Naive thymus-derived CD4-positive, alpha-beta T cell (primary cell): ENCODE data around the gene ERP27. TPM values are rescaled to one million over a fixed set of nuclear protein-coding genes. Genes with fewer than 3 reads are reported as not detected.

ENCODE experiments used
- ATAC-seq: fragments of 150-1000 bp; cut with Tn5 transposase; 2 replicates; pipeline ENCODE4 v1.10.0; 2021; ENCODE audit warnings: mild to moderate bottlenecking, moderate library complexity
- CTCF ChIA-PET: fragments of 350-600 bp; sonication (Branson Sonifier 250); formaldehyde crosslinking; loops from one replicate; lab custom pipeline; 2021; ENCODE audit warnings: antibody characterized with exemption; lab: Charles Lee
- POLR2A ChIA-PET: fragments of 350-600 bp; sonication (Branson Sonifier 250); formaldehyde crosslinking; loops from one replicate; lab custom pipeline; 2021; ENCODE audit warnings: antibody characterized with exemption, inconsistent platforms; lab: Charles Lee
- DNase-seq, 9 donors: peaks; one replicate each; pipeline versions ENCODE4 v3.0.0 to v3.0.0-alpha.2; 2020 to 2022; ENCODE audit warnings: mixed read lengths in 1 of 9
- H3K27ac ChIP-seq: one replicate; pipeline ENCODE4 v1.7.0; 2013; ENCODE audit warnings: mild to moderate bottlenecking, low read depth, low read length, moderate library complexity
- H3K27me3 ChIP-seq, 2 donors: one replicate each; pipeline ENCODE4 v1.7.0; 2013; ENCODE audit warnings: low read length in 2 of 2, mild to moderate bottlenecking in 2 of 2, moderate library complexity in 2 of 2; ENCODE audit not compliant: control insufficient read depth in 2 of 2, insufficient read depth in 2 of 2
- H3K36me3 ChIP-seq, 3 experiments: 1 replicate in 2 of 3; 2 replicates in 1 of 3; pipeline ENCODE4 v1.7.0; 2013; ENCODE audit warnings: low read length in 3 of 3, mild to moderate bottlenecking in 3 of 3, moderate library complexity in 1 of 3; ENCODE audit not compliant: insufficient read depth in 3 of 3, control insufficient read depth in 2 of 3
- H3K4me1 ChIP-seq, 2 donors: one replicate each; pipeline ENCODE4 v1.7.0; 2013; ENCODE audit warnings: low read length in 2 of 2, mild to moderate bottlenecking in 2 of 2, moderate library complexity in 1 of 2; ENCODE audit not compliant: control insufficient read depth in 2 of 2, insufficient read depth in 2 of 2
- H3K4me3 ChIP-seq: 2 replicates; pipeline ENCODE4 v1.7.0; 2013; ENCODE audit warnings: mild to moderate bottlenecking, low read length
- H3K9me3 ChIP-seq, 3 experiments: 1 replicate in 2 of 3; 2 replicates in 1 of 3; pipeline ENCODE4 v1.7.0; 2013; ENCODE audit warnings: low read length in 3 of 3; ENCODE audit not compliant: control insufficient read depth in 2 of 3
- H3K27ac Mint-ChIP-seq, 9 donors: one replicate each; pipeline ENCODE4 v1.8.0; 2020 to 2022; ENCODE audit warnings: mixed read lengths in 9 of 9, mild to moderate bottlenecking in 8 of 9, moderate library complexity in 5 of 9, inconsistent platforms in 2 of 9
- H3K27me3 Mint-ChIP-seq, 5 donors: one replicate each; pipeline ENCODE4 v1.8.0; 2021 to 2022; ENCODE audit warnings: mixed read lengths in 5 of 5, mild to moderate bottlenecking in 1 of 5
- H3K36me3 Mint-ChIP-seq, 5 donors: one replicate each; pipeline ENCODE4 v1.8.0; 2020 to 2022; ENCODE audit warnings: mixed read lengths in 5 of 5, mild to moderate bottlenecking in 3 of 5, inconsistent platforms in 1 of 5
- H3K4me1 Mint-ChIP-seq, 7 donors: one replicate each; pipeline ENCODE4 v1.8.0; 2020 to 2022; ENCODE audit warnings: mixed read lengths in 7 of 7, mild to moderate bottlenecking in 3 of 7, inconsistent platforms in 1 of 7
- H3K4me3 Mint-ChIP-seq, 10 donors: one replicate each; pipeline ENCODE4 v1.8.0; 2020 to 2022; ENCODE audit warnings: mild to moderate bottlenecking in 10 of 10, mixed read lengths in 10 of 10, moderate library complexity in 6 of 10, inconsistent platforms in 2 of 10
- H3K9me3 Mint-ChIP-seq, 11 donors: one replicate each; pipeline ENCODE4 v1.8.0; 2020 to 2022; ENCODE audit warnings: mixed read lengths in 11 of 11, mild to moderate bottlenecking in 4 of 11, inconsistent platforms in 1 of 11, moderate library complexity in 1 of 11
- intact Hi-C, 2 donors: fragments of 100-400 bp; cut with micrococcal nuclease; formaldehyde crosslinking; loops; one replicate each; pipeline ENCODE4 v1.15.1; 2023
- polyA plus RNA-seq, 2 donors: library from polyadenylated mRNA; unstranded; fragments of 300-500 nt; fragmentation: Illumina TruSeq; gene quantifications; one replicate each; pipeline ENCODE4 v1.2.3, GENCODE V29; 2021
- total RNA-seq, 6 experiments: library from RNA in 5 of 6; stranded (reverse) in 5 of 6; gene quantifications; 1 replicate in 5 of 6; 2 replicates in 1 of 6; pipeline ENCODE4 v1.2.3 and lab custom pipeline; 2021 to 2026

ERP27 gene
- total and polyA plus RNA-seq, 7 experiments from 2014 or later, result 5.6 to 20.3 (median 13.1) TPM

DNA sequence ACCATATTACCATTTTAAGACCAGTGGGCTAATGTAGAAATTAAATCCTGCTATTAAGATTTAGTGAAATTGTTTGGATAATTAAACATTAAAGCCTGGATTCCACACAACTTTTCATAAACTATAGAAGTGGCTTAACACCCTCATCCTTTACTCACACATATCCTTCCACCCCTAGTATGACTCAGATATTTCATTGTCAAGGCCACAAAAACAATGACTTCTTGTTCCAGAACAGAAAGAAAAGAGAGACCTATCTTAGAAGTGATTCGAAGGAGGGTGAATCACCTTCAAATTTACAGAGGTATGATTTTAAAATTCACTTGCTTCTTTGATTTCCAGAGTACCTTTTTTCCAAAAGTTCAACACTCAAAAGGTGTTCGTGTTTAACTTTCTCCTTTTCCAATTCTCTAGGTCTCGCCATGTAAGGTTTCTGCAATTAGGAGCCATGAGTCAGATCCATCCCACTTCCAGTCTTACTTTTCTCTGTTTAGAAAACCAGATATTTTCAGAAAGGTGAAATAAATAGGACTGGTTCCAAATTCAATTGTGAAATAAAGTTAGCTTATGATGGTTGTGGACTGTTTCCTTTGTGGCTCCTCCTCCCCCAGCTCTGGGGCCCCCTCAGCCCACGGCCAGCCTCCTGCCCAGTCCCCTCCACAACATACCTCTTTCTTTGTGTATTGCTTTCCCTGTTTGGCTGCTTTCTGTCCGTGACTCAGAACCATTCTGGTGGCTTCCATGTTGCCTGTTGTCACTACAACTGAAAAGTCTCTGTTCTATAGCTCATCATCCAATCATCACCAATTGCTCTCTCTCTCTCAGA lies 28.0 kb downstream of the ERP27 start:
- intact Hi-C loops, result loop anchor here in 1 of 2 donors (2.0 kb wide), 1 partner anchor 26 kb away; the partner anchor contains the start of gene MGP

DNA sequence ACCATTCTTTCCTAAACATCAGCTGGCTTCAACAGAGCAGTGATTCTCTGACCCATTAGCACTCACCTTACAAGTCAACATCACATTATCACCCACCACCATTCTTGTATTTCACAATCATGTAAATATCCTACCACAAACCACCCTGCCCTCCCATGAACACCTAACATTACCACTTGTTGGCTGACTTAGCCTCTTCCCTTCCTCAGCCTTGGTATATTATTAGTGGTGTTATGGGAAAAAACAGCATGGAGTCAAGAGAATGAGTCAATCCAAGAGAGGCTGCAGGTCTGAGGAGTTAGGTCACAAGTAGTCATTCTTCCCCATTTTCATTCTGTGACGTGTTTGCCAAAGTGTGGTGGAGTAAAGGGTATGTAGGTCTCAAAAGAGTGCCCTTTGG lies 30.4 kb downstream of the ERP27 start:
- peaks cover 0 to 9% (median 0%) of the 10 kb centered on the region in 11 donors for H3K9me3 Mint-ChIP-seq
- no peak overlapping the region for H3K27ac ChIP-seq
- H3K4me3 ChIP-seq, result no peak overlapping the region
- H3K27me3 Mint-ChIP-seq, result no peaks in the 10 kb centered on the region
- H3K9me3 ChIP-seq, result no peaks in the 10 kb centered on the region
- ChIA-PET CTCF (no interaction called here), POLR2A (no interaction called here)
- H3K27ac Mint-ChIP-seq, result peak overlapping the region in 4 of 9 donors; percentile 0 to 28 (median 11)
- no peak overlapping the region for H3K4me3 Mint-ChIP-seq
- DNase-seq (no peak), ATAC-seq (no peak)
- no peaks in the 10 kb centered on the region for H3K27me3 ChIP-seq
- H3K4me1 Mint-ChIP-seq, result peaks cover 6 to 30% (median 26%) of the 10 kb centered on the region in 7 donors
- H3K4me1 ChIP-seq, result peaks cover 0 to 3% of the 10 kb centered on the region in 2 donors
- H3K36me3 ChIP-seq, result peaks cover 0 to 15% (median 0%) of the 10 kb centered on the region in 3 experiments
- intact Hi-C loops, result no loop called here
- peaks cover 21 to 63% (median 57%) of the 10 kb centered on the region in 5 donors for H3K36me3 Mint-ChIP-seq

More for the DNA sequence above, 28.0 kb downstream of the ERP27 start:
- no peaks in the 10 kb centered on the region for H3K9me3 ChIP-seq
- no peak overlapping the region for H3K4me3 ChIP-seq
- DNase-seq, result peak in 1 of 9 donors; percentile 55
- no peak overlapping the region for H3K27ac ChIP-seq
- peaks cover 0 to 9% (median 0%) of the 10 kb centered on the region in 11 donors for H3K9me3 Mint-ChIP-seq
- H3K27me3 ChIP-seq, result no peaks in the 10 kb centered on the region
- H3K4me3 Mint-ChIP-seq, result peak overlapping the region in 2 of 10 donors; percentile 19 to 30
- H3K27ac Mint-ChIP-seq, result peak overlapping the region in 8 of 9 donors; percentile 20 to 94 (median 62)
- peaks cover 0 to 38% (median 10%) of the 10 kb centered on the region in 3 experiments for H3K36me3 ChIP-seq
- peaks cover 34 to 79% (median 74%) of the 10 kb centered on the region in 5 donors for H3K36me3 Mint-ChIP-seq
- ChIA-PET CTCF (no interaction called here), POLR2A (no interaction called here)
- H3K4me1 Mint-ChIP-seq, result peaks cover 8 to 34% (median 25%) of the 10 kb centered on the region in 7 donors
- ATAC-seq, result no peak
- no peaks in the 10 kb centered on the region for H3K4me1 ChIP-seq
- H3K27me3 Mint-ChIP-seq, result no peaks in the 10 kb centered on the region

DNA sequence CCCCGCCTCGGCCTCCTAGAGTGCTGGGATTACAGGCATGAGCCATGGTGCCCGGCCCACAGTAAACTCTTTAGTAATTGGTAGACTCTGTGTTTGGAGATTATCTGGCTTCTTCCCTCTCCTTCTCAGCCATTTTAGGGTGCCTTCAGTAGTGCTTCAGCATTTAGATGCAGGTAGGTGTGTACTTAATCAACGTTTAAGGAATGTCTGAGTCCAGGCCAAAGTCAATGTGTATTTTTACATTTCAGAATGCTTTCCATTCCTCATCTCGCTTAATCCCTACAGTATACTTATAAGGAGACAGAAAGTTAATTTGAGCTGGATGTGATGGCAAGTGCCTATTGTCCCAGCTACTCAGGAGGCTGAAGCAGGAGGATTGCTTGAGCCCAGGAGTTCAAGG lies 32.2 kb downstream of the ERP27 start:
- H3K36me3 ChIP-seq, result peaks cover 0 to 5% (median 0%) of the 10 kb centered on the region in 3 experiments
- H3K27ac ChIP-seq, result no peak overlapping the region
- H3K4me1 ChIP-seq, result peaks cover 0 to 3% of the 10 kb centered on the region in 2 donors
- Mint-ChIP-seq H3K27me3 (no peaks in the 10 kb centered on the region), H3K36me3 (peaks cover 12 to 57% (median 47%) of the 10 kb centered on the region in 5 donors), H3K27ac (no peak overlapping the region), H3K4me3 (no peak overlapping the region), H3K9me3 (peaks cover 0 to 9% (median 0%) of the 10 kb centered on the region in 11 donors), H3K4me1 (peaks cover 8 to 43% (median 26%) of the 10 kb centered on the region in 7 donors)
- POLR2A ChIA-PET, result no interaction called here
- CTCF ChIA-PET, result no interaction called here
- no peaks in the 10 kb centered on the region for H3K27me3 ChIP-seq
- H3K4me3 ChIP-seq, result no peak overlapping the region
- no peak for DNase-seq
- intact Hi-C loops, result no loop called here
- H3K9me3 ChIP-seq, result no peaks in the 10 kb centered on the region
- ATAC-seq, result no peak

DNA sequence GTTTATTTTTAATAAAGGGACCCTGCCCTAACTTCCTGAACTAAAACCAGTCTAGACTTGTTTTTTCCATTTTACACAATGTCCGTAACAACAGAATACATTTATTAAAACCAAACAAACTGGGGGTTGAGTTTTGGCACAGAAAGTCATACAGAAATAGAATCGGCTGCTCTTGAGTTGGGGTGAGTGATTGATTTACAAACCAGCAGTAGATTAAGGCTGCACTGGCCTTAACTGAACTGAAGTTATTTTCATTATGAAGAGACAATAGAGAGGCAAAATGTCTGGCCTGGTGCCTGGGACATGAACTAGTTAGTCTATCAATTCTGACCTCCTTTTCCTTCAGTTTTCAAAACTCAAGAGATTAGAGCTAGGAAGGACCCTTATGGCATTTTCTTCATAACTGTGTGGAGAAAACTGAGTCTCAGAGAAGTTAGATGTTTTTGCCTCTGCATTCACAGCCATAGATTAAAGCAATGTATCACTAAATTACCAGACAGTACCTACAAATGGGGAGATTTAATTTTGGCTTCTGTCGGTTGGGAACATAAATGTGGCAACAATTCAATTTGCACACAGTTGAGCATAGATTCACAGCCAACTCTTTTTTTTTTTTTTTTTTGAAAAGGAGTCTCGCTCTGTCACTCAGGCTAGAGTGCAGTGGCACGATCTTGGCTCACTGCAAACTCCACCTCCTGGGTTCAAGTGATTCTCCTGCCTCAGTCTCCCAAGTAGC lies 32.9 kb downstream of the ERP27 start:
- ATAC-seq (no peak), DNase-seq (no peak)
- Mint-ChIP-seq H3K4me1 (peaks cover 7 to 38% (median 26%) of the 10 kb centered on the region in 7 donors), H3K9me3 (peaks cover 0 to 9% (median 0%) of the 10 kb centered on the region in 11 donors), H3K36me3 (peaks cover 9 to 50% (median 42%) of the 10 kb centered on the region in 5 donors), H3K27ac (peak overlapping the region in 5 of 9 donors; percentile 21 to 58 (median 38)), H3K27me3 (no peaks in the 10 kb centered on the region), H3K4me3 (no peak overlapping the region)
- no peaks in the 10 kb centered on the region for H3K27me3 ChIP-seq
- POLR2A ChIA-PET, result no interaction called here
- no peaks in the 10 kb centered on the region for H3K9me3 ChIP-seq
- H3K4me3 ChIP-seq, result no peak overlapping the region
- CTCF ChIA-PET, result no interaction called here
- peaks cover 0 to 3% of the 10 kb centered on the region in 2 donors for H3K4me1 ChIP-seq
- intact Hi-C loops, result no loop called here
- no peak overlapping the region for H3K27ac ChIP-seq
- peaks cover 0 to 5% (median 0%) of the 10 kb centered on the region in 3 experiments for H3K36me3 ChIP-seq

DNA sequence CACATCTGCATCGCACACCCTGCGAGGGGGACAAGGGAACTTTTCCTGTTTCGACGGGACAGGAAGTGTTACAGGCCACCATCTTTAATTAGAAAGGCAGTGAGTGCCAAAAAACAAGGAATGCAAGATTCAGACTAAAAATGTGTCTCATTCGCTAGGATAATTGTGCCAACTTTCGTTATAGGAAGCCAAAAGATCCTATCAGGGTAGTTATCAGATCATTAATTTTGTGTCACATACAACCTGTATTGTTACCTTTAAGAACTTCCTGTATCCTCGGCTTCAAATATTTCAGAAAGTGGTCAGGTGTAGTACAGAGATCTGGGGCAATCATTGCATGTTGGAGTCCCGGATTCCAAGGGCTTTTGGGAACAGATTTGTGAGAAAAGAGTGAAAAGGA lies 33.5 kb downstream of the ERP27 start:
- intact Hi-C loops, result no loop called here

DNA sequence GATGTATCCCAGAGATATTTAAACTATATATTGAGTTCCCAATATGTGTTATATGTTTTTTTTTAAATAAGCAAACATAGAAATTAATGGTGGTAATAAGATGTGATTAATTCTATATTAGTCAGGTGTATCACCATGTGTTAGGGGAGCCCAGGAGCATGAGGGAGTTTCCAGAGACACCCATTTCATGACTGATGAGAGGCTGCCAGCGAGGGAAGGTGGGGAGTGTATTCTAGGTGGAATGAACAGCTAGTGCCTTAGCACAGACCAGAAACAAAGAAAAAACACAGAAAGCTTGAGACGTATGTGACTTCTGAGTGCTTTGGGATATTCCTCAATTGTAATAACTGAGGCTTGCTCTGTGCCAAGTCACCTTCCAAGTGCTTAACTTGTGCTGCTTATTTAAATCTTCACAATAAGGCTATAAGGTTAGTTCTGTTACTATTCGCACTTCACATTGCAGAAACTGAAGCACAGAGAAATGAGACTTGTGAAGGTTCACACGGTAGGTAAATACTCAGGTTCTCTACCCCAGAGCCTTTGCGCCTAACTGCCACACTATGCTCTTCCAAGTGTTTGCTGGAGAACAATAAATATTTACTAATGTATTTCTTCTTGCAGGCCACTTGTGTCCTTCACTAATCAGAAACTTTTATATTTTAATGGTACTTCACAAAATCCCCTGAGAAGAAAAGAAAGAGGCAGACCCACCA lies 34.8 kb downstream of the ERP27 start:
- Histone ChIP-seq H3K9me3 (no peaks in the 10 kb centered on the region), H3K27me3 (no peaks in the 10 kb centered on the region), H3K4me1 (peaks cover 0 to 3% of the 10 kb centered on the region in 2 donors), H3K36me3 (no peaks in the 10 kb centered on the region), H3K4me3 (no peak overlapping the region), H3K27ac (no peak overlapping the region)
- DNase-seq, result no peak
- no peaks in the 10 kb centered on the region for H3K27me3 Mint-ChIP-seq
- peaks cover 0 to 9% (median 0%) of the 10 kb centered on the region in 11 donors for H3K9me3 Mint-ChIP-seq
- intact Hi-C loops, result no loop called here
- H3K36me3 Mint-ChIP-seq, result peaks cover 9 to 41% (median 35%) of the 10 kb centered on the region in 5 donors
- H3K4me3 Mint-ChIP-seq, result no peak overlapping the region
- H3K27ac Mint-ChIP-seq, result no peak overlapping the region
- ChIA-PET CTCF (interaction anchor here (0.6 kb wide), 1 partner anchor 21 kb away, joined by 3 read pairs; no protein-coding TSS in a partner anchor), POLR2A (no interaction called here)
- ATAC-seq, result no peak
- peaks cover 7 to 39% (median 26%) of the 10 kb centered on the region in 7 donors for H3K4me1 Mint-ChIP-seq

More for the DNA sequence above, 33.5 kb downstream of the ERP27 start:
- Mint-ChIP-seq H3K27me3 (no peaks in the 10 kb centered on the region), H3K36me3 (peaks cover 9 to 49% (median 42%) of the 10 kb centered on the region in 5 donors), H3K9me3 (peaks cover 0 to 9% (median 0%) of the 10 kb centered on the region in 11 donors), H3K27ac (peak overlapping the region in 5 of 9 donors; percentile 21 to 58 (median 38)), H3K4me1 (peaks cover 7 to 38% (median 26%) of the 10 kb centered on the region in 7 donors), H3K4me3 (no peak overlapping the region)
- no peaks in the 10 kb centered on the region for H3K36me3 ChIP-seq
- H3K9me3 ChIP-seq, result no peaks in the 10 kb centered on the region
- no peak overlapping the region for H3K27ac ChIP-seq
- no peaks in the 10 kb centered on the region for H3K27me3 ChIP-seq
- peaks cover 0 to 3% of the 10 kb centered on the region in 2 donors for H3K4me1 ChIP-seq
- no peak overlapping the region for H3K4me3 ChIP-seq
- no peak for ATAC-seq
- CTCF ChIA-PET, result no interaction called here
- DNase-seq, result no peak
- POLR2A ChIA-PET, result no interaction called here
